ENCODE results near the gene SENP2. TPM values are rescaled to one million over a fixed set of nuclear protein-coding genes. Genes with fewer than 3 reads are reported as not detected.
A peak's percentile ranks its signal among the peaks of the same experiment; 100 is the strongest.

The SENP2 gene
- total and polyA plus RNA-seq, 9 of the 15 experiments (the other 6 are each of a cell fraction or from before 2014, with no cell fraction given) = 11.8 to 67.1 (median 41.1) TPM

DNA sequence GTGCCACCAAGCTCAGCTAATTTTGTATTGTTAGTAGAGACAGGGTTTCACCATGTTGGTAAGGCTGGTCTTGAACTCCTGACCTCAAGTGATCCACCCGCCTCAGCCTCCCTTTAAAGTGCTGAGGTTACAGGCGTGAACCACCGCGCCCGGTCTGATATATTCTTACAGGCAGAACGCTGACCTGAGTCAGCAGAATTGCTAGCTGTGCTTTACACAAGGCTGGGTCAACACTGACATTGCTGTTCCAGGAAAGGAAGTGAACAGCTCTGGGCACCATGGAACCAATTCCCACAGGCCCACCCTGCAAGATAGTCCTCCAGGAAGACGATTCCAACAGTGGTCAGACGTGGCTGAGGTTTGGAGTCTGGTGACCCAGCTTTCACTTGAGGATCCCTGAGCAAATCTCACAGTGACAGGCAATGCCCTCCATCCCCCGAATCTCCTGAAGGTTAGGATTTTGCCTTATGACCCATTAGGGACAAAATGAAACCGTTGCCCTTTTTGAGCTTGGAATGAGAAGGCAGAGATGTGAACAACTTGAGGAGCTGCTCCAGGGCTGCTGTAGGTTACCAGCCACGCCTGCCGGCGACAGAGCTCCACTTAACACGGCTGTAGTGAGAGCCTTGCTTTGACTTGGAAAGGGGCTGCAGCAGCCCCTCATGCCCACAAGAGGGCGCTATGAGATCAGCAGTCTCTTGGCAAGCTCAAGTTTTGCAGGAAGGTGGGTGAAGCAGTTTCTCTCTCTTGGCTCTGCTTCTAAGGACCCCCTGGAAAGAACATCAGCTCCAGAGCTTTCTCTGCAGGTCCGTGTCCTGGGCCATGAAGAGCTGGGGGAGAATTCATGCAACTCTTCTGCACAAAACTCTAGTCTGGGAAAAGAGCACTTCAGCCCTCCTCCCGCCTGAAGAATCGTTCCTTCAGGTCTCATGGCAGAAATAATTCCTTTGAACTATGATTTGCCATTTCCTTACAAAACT lies 74.1 kb downstream of the SENP2 start (continued):
- TF ChIP-seq CTCF (IDR thresholded peaks at IDR 0.05 in 2 of 3, conservative IDR thresholded peaks at IDR 0.05 in 1 of 3; ENCODE audit: insufficient read depth in 2 of 3, low read depth in 1 of 3, low read length in 3 of 3) (peak; percentile 94 to 98 (median 95)), ZNF282 (CRISPR knock-in tag; IDR thresholded peaks at IDR 0.05) (no peak), CTBP1 (IDR thresholded peaks at IDR 0.05; ENCODE audit: borderline replicate concordance) (peak; percentile 45; the same call in 1 of the 2 replicates), RBM15 (IDR thresholded peaks at IDR 0.05; ENCODE audit: insufficient read depth, low read length) (no peak), ZNF217 (CRISPR knock-in tag; IDR thresholded peaks at IDR 0.05) (no peak), TEAD2 (tag; IDR thresholded peaks at IDR 0.05) (no peak), SREBF1 (IDR thresholded peaks at IDR 0.05; ENCODE audit: borderline replicate concordance, low read depth, low read length) (no peak), ZKSCAN3 (CRISPR knock-in tag; IDR thresholded peaks at IDR 0.05) (no peak), ZKSCAN8 (CRISPR knock-in tag; IDR thresholded peaks at IDR 0.05) (no peak), HOXB6 (CRISPR knock-in tag; IDR thresholded peaks at IDR 0.05; ENCODE audit: borderline replicate concordance) (no peak), XRCC5 (IDR thresholded peaks at IDR 0.05; ENCODE audit: low read depth, low read length) (no peak), E4F1 (CRISPR knock-in tag; IDR thresholded peaks at IDR 0.05; ENCODE audit: borderline replicate concordance) (no peak), HINFP (tag; conservative IDR thresholded peaks at IDR 0.05; ENCODE audit: low read depth) (no peak), ZBTB49 (CRISPR knock-in tag; IDR thresholded peaks at IDR 0.05; ENCODE audit: borderline replicate concordance) (no peak), ZNF133 (CRISPR knock-in tag; IDR thresholded peaks at IDR 0.05) (no peak), PML (IDR thresholded peaks at IDR 0.05; ENCODE audit: low read length) (no peak), ARHGAP35 (IDR thresholded peaks at IDR 0.05; ENCODE audit: partially characterized antibody) (no peak), ZKSCAN1 (IDR thresholded peaks at IDR 0.05; ENCODE audit: low read depth, low read length) (no peak)
